Left lung (tissue), 10 donors: ENCODE results near the gene KCNAB1. TPM values are rescaled to one million over a fixed set of nuclear protein-coding genes. Genes with fewer than 3 reads are reported as not detected.

Source experiments
- ATAC-seq: fragments of 200-7000 bp; cut with Tn5 transposase; one replicate; pipeline ENCODE4 v1.9.1; 2020; ENCODE audit warnings: moderate library complexity
- DNase-seq, 4 donors: peaks; one replicate each; pipeline ENCODE4 v3.0.0-alpha.2; 2013 to 2020
- H3K27ac ChIP-seq, 2 donors: fragments of 200-600 bp; sonication (generic) in 1 of 2; one replicate each; pipeline versions ENCODE4 v1.5.0 to v1.8.0; 2020 to 2021
- H3K27me3 ChIP-seq, 2 donors: fragments of 200-600 bp; sonication (generic) in 1 of 2; one replicate each; pipeline versions ENCODE4 v1.5.0 to v1.8.0; 2020 to 2021
- H3K36me3 ChIP-seq, 2 donors: fragments of 200-600 bp; sonication (generic) in 1 of 2; one replicate each; pipeline versions ENCODE4 v1.5.0 to v1.8.0; 2020 to 2021
- H3K4me1 ChIP-seq, 2 donors: fragments of 200-600 bp; one replicate each; pipeline ENCODE4 v1.8.0; 2021
- H3K4me3 ChIP-seq, 2 donors: fragments of 200-600 bp; sonication (generic) in 1 of 2; one replicate each; pipeline versions ENCODE4 v1.5.0 to v1.8.0; 2020 to 2021; ENCODE audit warnings: mild to moderate bottlenecking in 1 of 2
- H3K9me3 ChIP-seq, 2 donors: fragments of 200-600 bp; sonication (generic) in 1 of 2; one replicate each; pipeline versions ENCODE4 v1.5.0 to v1.8.0; 2020 to 2021
- CTCF ChIP-seq, 2 donors: fragments of 200-600 bp; sonication (generic) in 1 of 2; IDR thresholded peaks; one replicate each; pipeline versions ENCODE4 v1.5.0 to v1.8.0; 2021; ENCODE audit warnings: antibody characterized with exemption in 2 of 2
- intact Hi-C, 2 donors: fragments of 100-400 bp; cut with DNase I; formaldehyde crosslinking; loops; one replicate each; pipeline versions ENCODE4 v1.11.2 to v1.14.2; 2022
- polyA plus RNA-seq, 6 donors: library from polyadenylated mRNA; unstranded; fragments of 120-200 nt; gene quantifications; one replicate each; pipeline ENCODE4 v1.2.1, GENCODE V29; 2013; ENCODE audit not compliant: insufficient read length in 6 of 6
- total RNA-seq, 2 donors: library from RNA; stranded (reverse); fragmentation: NEBNext Ultra II Directional; extraction: Animal tissue kit (Norgen Biotek cat#: 25700); gene quantifications; one replicate each; pipeline ENCODE4 v1.2.1, GENCODE V29; 2021
- donor health status: DM: no; HTN: yes; CAD: no.
- donor health status: DM: no; HTN: no; CAD: no.

Gene KCNAB1
- total and polyA plus RNA-seq, 8 donors, result 0.58 to 1.7 (median 1.5) TPM

- Histone ChIP-seq H3K36me3 (no peaks in the 10 kb centered on the region), H3K27me3 (no peaks in the 10 kb centered on the region), H3K27ac (no peak overlapping the region), H3K9me3 (no peaks in the 10 kb centered on the region), H3K4me1 (no peaks in the 10 kb centered on the region), H3K4me3 (no peak overlapping the region)
- ATAC-seq, result no peak
- no peak for DNase-seq
- no peak for TF ChIP-seq CTCF (IDR thresholded peaks at IDR 0.05)
- intact Hi-C loops, result no loop called here
Observed at GRCh38 chr3:156492801-156493261, 372.5 kb downstream of the KCNAB1 start.

GRCh38 chr3:156493887-156494286 is 373.5 kb downstream of the KCNAB1 start:
- ATAC-seq, result no peak
- Histone ChIP-seq H3K4me3 (no peak overlapping the region), H3K36me3 (no peaks in the 10 kb centered on the region), H3K9me3 (no peaks in the 10 kb centered on the region), H3K4me1 (no peaks in the 10 kb centered on the region), H3K27ac (no peak overlapping the region), H3K27me3 (no peaks in the 10 kb centered on the region)
- intact Hi-C loops, result no loop called here
- TF ChIP-seq CTCF (IDR thresholded peaks at IDR 0.05), result no peak
- no peak for DNase-seq

GRCh38 chr3:156495816-156496215 is 375.4 kb downstream of the KCNAB1 start:
- no peaks in the 10 kb centered on the region for H3K4me1 ChIP-seq
- no peak for TF ChIP-seq CTCF (IDR thresholded peaks at IDR 0.05)
- no peaks in the 10 kb centered on the region for H3K9me3 ChIP-seq
- H3K27ac ChIP-seq, result no peak overlapping the region
- ATAC-seq, result no peak
- H3K36me3 ChIP-seq, result no peaks in the 10 kb centered on the region
- H3K4me3 ChIP-seq, result no peak overlapping the region
- no peaks in the 10 kb centered on the region for H3K27me3 ChIP-seq
- intact Hi-C loops, result no loop called here
- DNase-seq, result no peak

GRCh38 chr3:156497326-156497725 is 376.9 kb downstream of the KCNAB1 start:
- no peak for TF ChIP-seq CTCF (IDR thresholded peaks at IDR 0.05)
- Histone ChIP-seq H3K36me3 (no peaks in the 10 kb centered on the region), H3K4me1 (no peaks in the 10 kb centered on the region), H3K27me3 (no peaks in the 10 kb centered on the region), H3K9me3 (no peaks in the 10 kb centered on the region), H3K4me3 (no peak overlapping the region), H3K27ac (no peak overlapping the region)
- intact Hi-C loops, result no loop called here
- DNase-seq, result no peak
- no peak for ATAC-seq

- Histone ChIP-seq H3K27me3 (no peaks in the 10 kb centered on the region), H3K27ac (no peak overlapping the region), H3K4me3 (no peak overlapping the region), H3K36me3 (no peaks in the 10 kb centered on the region), H3K4me1 (no peaks in the 10 kb centered on the region), H3K9me3 (no peaks in the 10 kb centered on the region)
- intact Hi-C loops, result no loop called here
- no peak for ATAC-seq
- DNase-seq, result no peak
- no peak for TF ChIP-seq CTCF (IDR thresholded peaks at IDR 0.05)
Observed at GRCh38 chr3:156498307-156498706, 377.9 kb downstream of the KCNAB1 start.
